Fibroblast of lung (primary cell): ENCODE results near the gene POLR2J. TPM values are rescaled to one million over a fixed set of nuclear protein-coding genes. Genes with fewer than 3 reads are reported as not detected.
"Not testable (repeated sequence)": the region's sequence is repeated elsewhere in the genome, so short reads cannot be mapped to it uniquely, and the experiment has no call there.

Source experiments
- DNase-seq, 2 donors: peaks; one replicate each; pipeline versions ENCODE4 v3.0.0 to v3.0.0-alpha.2; 2010; ENCODE audit warnings: low read depth in 2 of 2
- H2AFZ ChIP-seq: 2 replicates; pipeline ENCODE4 v1.5.1; 2012; ENCODE audit warnings: low read length, control low read depth, inconsistent platforms
- H3K27ac ChIP-seq: 2 replicates; pipeline ENCODE4 v1.5.1; 2011; ENCODE audit warnings: low read length, control low read depth; ENCODE audit not compliant: insufficient read depth
- H3K27me3 ChIP-seq: 2 replicates; pipeline ENCODE4 v1.5.1; 2011; ENCODE audit warnings: mild to moderate bottlenecking, low read length; ENCODE audit not compliant: control insufficient read depth, insufficient read depth
- H3K36me3 ChIP-seq: 2 replicates; pipeline ENCODE4 v1.5.1; 2011; ENCODE audit warnings: low read length; ENCODE audit not compliant: control insufficient read depth, insufficient read depth
- H3K4me1 ChIP-seq: 2 replicates; pipeline ENCODE4 v1.5.1; 2011; ENCODE audit warnings: low read length; ENCODE audit not compliant: control insufficient read depth, insufficient read depth; ENCODE audit errors: extremely low read depth
- H3K4me2 ChIP-seq: 2 replicates; pipeline ENCODE4 v1.5.1; 2011; ENCODE audit warnings: low read length, control low read depth; ENCODE audit not compliant: insufficient read depth; ENCODE audit errors: extremely low read depth
- H3K4me3 ChIP-seq, 4 experiments: fragments of 200-600 bp in 1 of 4; sonication (generic) in 1 of 4; replicated peaks in 1 of 4; 2 replicates each; pipeline ENCODE4 v1.5.1; 2011 to 2016; ENCODE audit warnings: low read length in 4 of 4, low read depth in 3 of 4, mild to moderate bottlenecking in 3 of 4, control low read depth in 2 of 4, inconsistent platforms in 1 of 4, mixed read lengths in 1 of 4; ENCODE audit not compliant: insufficient read depth in 1 of 4; ENCODE audit errors: control extremely low read depth in 1 of 4
- H3K79me2 ChIP-seq: 2 replicates; pipeline ENCODE4 v1.5.1; 2012; ENCODE audit warnings: mild to moderate bottlenecking, low read length, inconsistent platforms; ENCODE audit not compliant: control insufficient read depth, insufficient read depth
- H3K9ac ChIP-seq: 2 replicates; pipeline ENCODE4 v1.5.1; 2011; ENCODE audit warnings: mild to moderate bottlenecking, low read length, control low read depth; ENCODE audit not compliant: insufficient read depth
- H3K9me3 ChIP-seq: 2 replicates; pipeline ENCODE4 v1.5.1; 2012; ENCODE audit warnings: low read depth, low read length; ENCODE audit not compliant: control insufficient read depth, insufficient read depth
- H4K20me1 ChIP-seq: 2 replicates; pipeline ENCODE4 v1.5.1; 2011; ENCODE audit warnings: low read length; ENCODE audit not compliant: control insufficient read depth, insufficient read depth; ENCODE audit errors: extremely low read depth
- polyA minus RNA-seq: library from RNA; depleted of rRNA, polyadenylated mRNA; stranded (reverse); fragments of >200 nt; gene quantifications from 2 replicates; pipeline ENCODE4 v1.2.3, GENCODE V29; 2011; ENCODE audit warnings: low replicate concordance
- polyA plus RNA-seq, 2 donors: library from polyadenylated mRNA; depleted of rRNA in 1 of 2; stranded (reverse) in 1 of 2; unstranded in 1 of 2; fragments of >200 nt; gene quantifications; 2 replicates each; pipeline ENCODE4 v1.2.1, GENCODE V29; 2011 to 2012; ENCODE audit warnings: missing spikeins in 1 of 2
- total RNA-seq: library from RNA; depleted of rRNA; stranded (reverse); fragments of >200 nt; gene quantifications from 2 replicates; pipeline ENCODE4 v1.2.1, GENCODE V29; 2014
- TF ChIP-seq, protein P1 (sequence below), 2 donors: IDR thresholded peaks in 1 of 2; conservative IDR thresholded peaks in 1 of 2; 1 replicate in 1 of 2; 2 replicates in 1 of 2; pipeline ENCODE4 v1.5.1; 2011 to 2012; ENCODE audit warnings: low read length in 2 of 2, control low read depth in 1 of 2, inconsistent platforms in 1 of 2, low read depth in 1 of 2, mild to moderate bottlenecking in 1 of 2

POLR2J gene
- 27.0 and 37.2 TPM in 2 replicates for total RNA-seq
- polyA plus RNA-seq, result 55.3 and 91.2 TPM in 2 replicates
- 67.2 and 94.6 TPM in 2 replicates for polyA plus RNA-seq (2012)
- polyA minus RNA-seq, result 8.0 and 13.8 TPM in 2 replicates

GRCh38 chr7:102478314-102479208 lies at the start of gene POLR2J:
POLR2J (minus strand) TSS chr7:102478922; CDS start chr7:102478860, 62 bp downstream.
- DNase-seq, result peak; percentile 51 to 91
- H3K27ac ChIP-seq, H3K4me2 ChIP-seq, H3K4me1 ChIP-seq, H3K79me2 ChIP-seq, H3K27me3 ChIP-seq, H4K20me1 ChIP-seq, H2AFZ ChIP-seq, H3K36me3 ChIP-seq, H3K9me3 ChIP-seq: not testable (repeated sequence)
- peak within 1 kb of the TSS in 3 of 4 experiments; percentile 17 to 46 (median 28) for H3K4me3 ChIP-seq
- peak within 1 kb of the TSS; percentile 16 for H3K9ac ChIP-seq
- TF ChIP-seq, protein P1, sequence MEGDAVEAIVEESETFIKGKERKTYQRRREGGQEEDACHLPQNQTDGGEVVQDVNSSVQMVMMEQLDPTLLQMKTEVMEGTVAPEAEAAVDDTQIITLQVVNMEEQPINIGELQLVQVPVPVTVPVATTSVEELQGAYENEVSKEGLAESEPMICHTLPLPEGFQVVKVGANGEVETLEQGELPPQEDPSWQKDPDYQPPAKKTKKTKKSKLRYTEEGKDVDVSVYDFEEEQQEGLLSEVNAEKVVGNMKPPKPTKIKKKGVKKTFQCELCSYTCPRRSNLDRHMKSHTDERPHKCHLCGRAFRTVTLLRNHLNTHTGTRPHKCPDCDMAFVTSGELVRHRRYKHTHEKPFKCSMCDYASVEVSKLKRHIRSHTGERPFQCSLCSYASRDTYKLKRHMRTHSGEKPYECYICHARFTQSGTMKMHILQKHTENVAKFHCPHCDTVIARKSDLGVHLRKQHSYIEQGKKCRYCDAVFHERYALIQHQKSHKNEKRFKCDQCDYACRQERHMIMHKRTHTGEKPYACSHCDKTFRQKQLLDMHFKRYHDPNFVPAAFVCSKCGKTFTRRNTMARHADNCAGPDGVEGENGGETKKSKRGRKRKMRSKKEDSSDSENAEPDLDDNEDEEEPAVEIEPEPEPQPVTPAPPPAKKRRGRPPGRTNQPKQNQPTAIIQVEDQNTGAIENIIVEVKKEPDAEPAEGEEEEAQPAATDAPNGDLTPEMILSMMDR (conservative IDR thresholded peaks at IDR 0.05 in 1 of 2, IDR thresholded peaks at IDR 0.05 in 1 of 2; ENCODE audit: low read depth in 1 of 2, low read length in 2 of 2), result peak; percentile 3 to 37

DNA sequence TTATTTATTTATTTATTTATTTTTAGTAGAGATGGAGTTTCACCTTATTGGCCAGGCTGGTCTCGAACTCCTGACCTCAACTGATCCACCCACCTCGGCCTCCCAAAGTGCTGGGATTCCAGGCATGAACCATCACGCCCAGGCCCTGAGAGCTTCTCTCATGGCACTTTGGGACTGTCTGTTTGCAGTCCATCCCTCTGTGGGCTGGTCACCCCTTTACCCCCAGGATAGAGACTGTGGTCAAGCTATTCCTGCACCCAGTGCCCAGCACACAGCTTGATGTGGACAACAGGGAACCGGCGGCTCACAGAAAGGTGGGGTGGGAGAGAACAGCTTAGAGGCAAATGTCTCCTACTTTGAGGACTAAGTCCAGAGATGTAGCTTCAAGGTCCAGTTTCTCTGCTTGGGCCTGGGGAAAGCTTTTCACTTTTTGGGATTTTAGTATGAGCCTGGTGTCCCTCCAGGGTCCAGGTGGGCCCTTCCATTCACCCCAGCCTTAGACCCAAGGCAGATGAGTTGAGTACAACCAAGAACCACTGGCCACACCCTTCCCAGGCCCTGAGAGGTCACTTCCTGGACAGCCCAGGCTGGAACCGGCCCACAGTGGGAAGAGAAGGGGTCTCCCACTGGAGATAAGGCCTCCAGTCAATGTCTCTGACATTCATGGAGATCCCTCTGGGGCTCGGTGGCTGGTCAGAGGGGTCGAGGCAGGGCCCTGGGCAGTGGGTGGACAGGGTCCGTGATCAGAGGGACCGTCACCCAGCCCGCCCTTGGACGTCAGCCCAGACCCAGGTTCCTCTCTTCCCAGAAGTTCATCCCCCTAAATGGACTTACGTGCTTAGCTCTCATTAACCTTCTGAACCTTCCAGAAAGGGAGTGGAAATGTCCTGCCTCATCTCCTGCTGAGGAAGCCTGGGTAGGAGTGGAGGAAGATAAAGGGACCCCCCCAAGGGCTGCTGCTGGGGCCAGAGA lies 49.4 kb upstream of the POLR2J start:
- not testable (repeated sequence) for H4K20me1 ChIP-seq, H3K9me3 ChIP-seq, H3K4me3 ChIP-seq, DNase-seq, H3K4me1 ChIP-seq, H2AFZ ChIP-seq, H3K27me3 ChIP-seq, H3K9ac ChIP-seq, H3K27ac ChIP-seq, H3K79me2 ChIP-seq, H3K4me2 ChIP-seq, H3K36me3 ChIP-seq

DNA sequence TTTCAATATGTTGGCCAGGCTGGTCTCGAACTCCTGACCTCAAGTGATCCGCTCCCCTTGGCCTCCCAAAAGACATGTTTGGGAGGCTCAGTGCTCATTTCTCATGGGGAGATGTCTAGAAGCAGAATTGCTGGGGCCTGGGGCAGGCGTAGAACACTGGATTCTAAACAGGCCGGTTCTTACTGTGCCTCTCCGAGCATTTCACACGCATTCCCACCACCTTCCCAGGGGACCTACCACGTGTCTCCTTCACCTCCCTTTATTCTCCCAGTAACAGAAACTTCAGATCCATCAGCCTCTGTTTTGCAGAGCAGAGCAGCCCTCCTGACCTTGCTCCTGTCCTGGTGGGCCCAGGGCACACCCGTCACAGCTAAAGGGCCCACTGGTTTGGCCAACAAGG lies 48.5 kb upstream of the POLR2J start:
- H3K4me3 ChIP-seq, H3K27ac ChIP-seq, DNase-seq, H3K9me3 ChIP-seq, H3K4me1 ChIP-seq, H3K36me3 ChIP-seq, H2AFZ ChIP-seq, H4K20me1 ChIP-seq, H3K4me2 ChIP-seq, H3K9ac ChIP-seq, H3K79me2 ChIP-seq, H3K27me3 ChIP-seq: not testable (repeated sequence)

GRCh38 chr7:102524803-102525202 lies 46.1 kb upstream of the POLR2J start:
- not testable (repeated sequence) for H3K36me3 ChIP-seq, H3K27ac ChIP-seq, H4K20me1 ChIP-seq, H3K9me3 ChIP-seq, DNase-seq, H3K4me1 ChIP-seq, H2AFZ ChIP-seq, H3K9ac ChIP-seq, H3K4me3 ChIP-seq, H3K79me2 ChIP-seq, H3K27me3 ChIP-seq, H3K4me2 ChIP-seq

DNA sequence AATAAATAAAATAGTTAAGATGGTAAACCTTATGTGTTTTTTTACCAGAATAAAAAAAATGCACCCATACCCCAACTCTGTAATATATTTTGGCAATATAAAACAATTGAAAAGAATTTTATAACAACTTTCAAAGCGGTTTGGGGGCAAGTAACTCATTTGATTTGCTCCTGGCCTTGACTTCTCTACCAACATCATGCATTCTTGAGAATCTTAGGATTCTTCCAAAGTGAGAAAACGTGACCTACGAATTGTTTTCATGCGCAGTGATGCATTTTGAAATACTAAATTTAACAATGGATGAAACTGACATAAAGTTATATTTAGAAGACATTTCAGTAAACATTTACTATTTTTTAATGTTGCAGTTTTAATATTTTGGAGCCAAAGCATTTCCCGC lies 42.1 kb upstream of the POLR2J start:
- not testable (repeated sequence) for H2AFZ ChIP-seq, H3K27ac ChIP-seq, H3K4me1 ChIP-seq, H3K79me2 ChIP-seq, H4K20me1 ChIP-seq, H3K9ac ChIP-seq, H3K9me3 ChIP-seq, H3K27me3 ChIP-seq, DNase-seq, H3K4me3 ChIP-seq, H3K4me2 ChIP-seq, H3K36me3 ChIP-seq
